Amniotic epithelial cell (primary cell): ENCODE data around the gene FZD8.

Source experiments
- DNase-seq: peaks from one replicate; pipeline ENCODE4 v3.0.0-alpha.2; 2010; ENCODE audit warnings: low read depth

FZD8 gene

GRCh38 chr10:35606430-35606829 lies 35.7 kb downstream of the FZD8 start:
- no peak for DNase-seq

DNA sequence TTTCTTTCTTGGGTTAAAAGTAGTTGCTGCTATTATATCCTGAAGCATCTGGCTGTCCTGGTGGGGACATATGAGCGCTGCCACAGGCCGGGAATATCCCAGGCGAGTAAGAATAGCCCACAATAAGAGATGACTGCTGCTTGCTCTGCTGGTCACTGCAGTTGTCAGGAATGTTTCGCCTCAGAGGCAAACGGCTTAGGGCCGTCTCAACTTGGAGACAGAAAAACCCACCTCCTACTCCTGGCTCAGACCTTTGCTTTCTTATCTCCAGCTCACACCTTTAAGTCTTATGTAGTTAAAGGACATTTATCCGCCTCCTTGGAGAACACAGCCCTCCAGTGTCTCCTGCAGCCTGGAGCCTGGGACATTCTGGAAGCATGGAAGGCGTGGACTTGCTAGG lies 36.9 kb downstream of the FZD8 start, which contains the start of gene GJD4:
GJD4 (plus strand) TSS at position 151 of the 400 bp plus-strand sequence; CDS start at position 378, 227 bp downstream.
- no peak for DNase-seq

GRCh38 chr10:35600193-35600592 lies 41.9 kb downstream of the FZD8 start:
- no peak for DNase-seq

DNA sequence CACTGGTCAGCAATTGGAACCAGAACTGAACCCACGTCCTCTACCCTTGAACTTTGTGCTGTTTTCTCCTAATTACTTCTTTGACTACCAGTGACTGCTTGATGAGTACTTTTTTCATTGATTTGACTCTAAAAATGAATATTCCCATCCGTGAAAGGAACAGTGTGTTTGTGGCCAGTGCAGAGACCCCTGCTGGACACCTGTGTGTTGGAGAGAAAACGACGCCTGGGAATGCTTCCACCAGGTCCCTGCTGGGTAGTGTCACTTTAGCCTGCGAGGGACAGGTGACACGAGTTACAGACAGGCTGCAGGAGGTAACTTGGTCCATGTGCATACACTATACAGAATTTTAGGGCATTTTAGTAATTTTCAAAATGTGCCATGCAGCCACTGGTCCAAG lies 43.7 kb downstream of the FZD8 start:
- no peak for DNase-seq

DNA sequence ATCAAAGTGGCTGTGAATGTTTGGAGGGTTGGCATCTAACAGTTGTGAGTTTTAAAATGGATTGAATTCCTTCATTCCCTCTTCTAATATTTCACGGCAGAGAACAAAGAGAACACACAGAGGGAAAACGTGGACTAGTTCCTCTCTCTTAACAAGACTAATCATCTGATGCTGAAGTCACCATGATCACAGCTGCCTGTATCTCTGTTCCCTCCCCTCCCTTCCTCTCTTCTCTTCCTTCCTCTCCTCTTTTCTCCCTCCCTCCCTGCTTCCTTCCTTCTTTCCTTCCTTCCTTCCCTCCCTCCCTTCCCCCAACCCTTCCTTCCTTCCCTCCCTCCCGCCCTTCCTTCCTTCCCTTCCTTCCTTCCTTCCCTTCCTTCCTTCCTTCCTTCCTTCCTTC lies 47.0 kb downstream of the FZD8 start:
- no peak for DNase-seq

- no peak for DNase-seq
These were observed 47.7 kb downstream of the FZD8 start for GRCh38 chr10:35594115-35595079.

GRCh38 chr10:35592441-35592840 lies 49.7 kb downstream of the FZD8 start:
- no peak for DNase-seq

DNA sequence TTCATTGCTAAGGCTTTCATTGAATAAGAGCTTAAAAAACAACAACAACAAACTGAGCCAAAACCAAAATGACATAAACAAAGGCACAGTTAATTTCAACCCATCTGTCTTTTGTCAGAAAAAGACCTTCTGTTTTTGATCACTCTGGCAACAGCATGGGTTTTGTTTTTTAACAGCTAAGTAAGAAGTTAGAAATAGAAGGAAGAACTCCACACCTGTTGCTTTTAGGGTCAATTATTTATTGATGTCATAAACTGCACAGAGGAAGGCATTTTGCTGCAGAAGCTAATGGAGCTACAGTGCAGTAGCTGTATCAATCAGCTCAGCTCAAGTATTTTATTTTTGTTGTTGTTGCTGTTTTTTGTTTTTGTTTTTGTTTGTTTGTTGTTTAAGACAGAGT lies 53.3 kb downstream of the FZD8 start:
- DNase-seq, result no peak
